Measurements from ENCODE around the gene NOP56. TPM values are rescaled to one million over a fixed set of nuclear protein-coding genes. Genes with fewer than 3 reads are reported as not detected.
A peak's percentile ranks its signal among the peaks of the same experiment; 100 is the strongest.
"Not testable (repeated sequence)": the region's sequence is repeated elsewhere in the genome, so short reads cannot be mapped to it uniquely, and the experiment has no call there.

Gene NOP56
- polyA plus RNA-seq, 5 donors: 202 to 234 (median 211) TPM

- DNase-seq: no peak
These were observed 19.5 kb downstream of the NOP56 start for GRCh38 chr20:2671977-2672376.

GRCh38 chr20:2672446-2672845 lies 20.0 kb downstream of the NOP56 start:
- no peak for DNase-seq

- DNase-seq: no peak
These were observed 21.0 kb downstream of the NOP56 start for GRCh38 chr20:2673453-2673852.

DNA sequence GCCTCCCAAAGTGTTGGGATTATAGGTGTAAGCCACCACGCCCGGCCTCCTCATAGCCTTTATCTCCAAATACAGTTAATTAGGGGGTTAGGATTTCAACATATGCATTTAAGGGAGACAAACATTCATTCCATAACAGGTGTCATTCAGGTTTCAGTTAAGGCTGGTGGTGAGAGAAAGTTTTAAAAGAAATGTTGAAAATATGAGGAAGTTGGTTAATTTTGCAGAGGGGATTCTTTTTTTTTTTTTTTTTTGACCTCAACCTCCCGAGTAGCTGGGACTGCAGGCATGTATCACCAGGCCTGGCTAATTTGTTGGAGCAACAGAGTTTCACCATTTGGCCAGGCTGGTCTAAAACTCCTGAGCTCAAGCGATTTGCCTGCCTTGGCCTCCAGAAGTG lies 27.6 kb downstream of the NOP56 start:
- DNase-seq: no peak

DNA sequence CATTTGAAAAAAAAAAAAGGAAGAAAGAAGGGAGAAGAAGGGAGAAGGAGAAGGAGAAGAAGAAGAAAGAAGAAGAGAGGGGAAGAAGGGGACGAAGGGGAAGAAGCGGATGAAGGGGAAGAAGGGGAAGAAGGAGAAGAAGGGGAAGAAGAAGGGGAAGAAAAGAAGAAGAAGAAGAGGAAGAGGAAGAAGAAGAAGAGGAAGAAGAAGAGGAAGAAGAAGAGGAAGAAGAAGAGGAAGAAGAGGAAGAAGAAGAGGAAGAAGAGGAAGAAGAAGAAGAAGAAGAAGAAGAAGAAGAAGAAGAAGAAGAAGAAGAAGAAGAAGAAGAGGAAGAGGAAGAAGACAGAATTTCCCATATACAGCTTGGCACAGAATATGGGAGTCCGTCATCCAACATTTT lies 29.6 kb downstream of the NOP56 start:
- not testable (repeated sequence) for DNase-seq

- DNase-seq: not testable (repeated sequence)
These were observed 32.4 kb downstream of the NOP56 start for GRCh38 chr20:2684817-2685216.

DNA sequence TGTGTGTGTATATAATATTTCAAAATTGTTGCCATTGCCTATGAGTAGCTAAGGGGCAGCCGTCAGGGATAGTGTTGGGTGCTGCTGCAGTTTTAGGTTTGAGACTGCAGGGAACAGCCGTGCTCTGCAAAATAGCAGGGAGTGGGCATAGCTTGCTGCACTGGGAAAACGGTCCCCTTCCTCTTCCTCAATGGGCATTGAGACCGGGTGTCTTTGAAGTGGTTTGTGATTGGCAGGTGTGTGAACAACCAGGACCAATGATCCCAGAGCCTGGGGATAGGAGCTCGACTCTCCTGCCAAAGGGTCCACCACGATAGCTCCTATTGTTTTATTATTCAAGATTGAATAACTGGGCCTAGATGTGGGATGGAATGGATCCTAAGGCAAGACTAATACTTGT lies 35.1 kb downstream of the NOP56 start:
- no peak for DNase-seq

GRCh38 chr20:2688041-2688591 lies 35.7 kb downstream of the NOP56 start:
- DNase-seq: peak in 1 of 2 donors; percentile 24

- no peak for DNase-seq
These were observed 37.8 kb downstream of the NOP56 start for GRCh38 chr20:2690213-2690612.

DNA sequence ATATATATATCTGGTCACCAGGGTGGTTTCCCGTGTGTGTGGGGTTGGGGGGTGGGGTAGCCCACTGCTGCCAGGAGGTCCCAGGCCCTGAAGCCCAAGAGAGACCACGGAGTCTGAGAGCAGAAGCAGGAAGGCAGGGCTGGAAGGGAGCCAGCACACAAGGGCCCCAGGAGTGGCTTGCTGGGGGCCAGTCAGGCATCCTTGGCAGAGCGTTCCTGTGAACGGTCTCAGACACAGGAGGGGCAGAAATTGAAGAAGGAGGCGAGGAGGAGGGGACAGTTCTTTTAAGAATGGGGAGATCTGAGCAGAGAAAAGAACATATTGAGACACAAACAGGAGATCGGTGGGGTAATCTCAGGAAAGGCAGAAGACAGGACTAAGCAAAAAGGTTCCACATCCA lies 38.3 kb downstream of the NOP56 start:
- DNase-seq: no peak

DNA sequence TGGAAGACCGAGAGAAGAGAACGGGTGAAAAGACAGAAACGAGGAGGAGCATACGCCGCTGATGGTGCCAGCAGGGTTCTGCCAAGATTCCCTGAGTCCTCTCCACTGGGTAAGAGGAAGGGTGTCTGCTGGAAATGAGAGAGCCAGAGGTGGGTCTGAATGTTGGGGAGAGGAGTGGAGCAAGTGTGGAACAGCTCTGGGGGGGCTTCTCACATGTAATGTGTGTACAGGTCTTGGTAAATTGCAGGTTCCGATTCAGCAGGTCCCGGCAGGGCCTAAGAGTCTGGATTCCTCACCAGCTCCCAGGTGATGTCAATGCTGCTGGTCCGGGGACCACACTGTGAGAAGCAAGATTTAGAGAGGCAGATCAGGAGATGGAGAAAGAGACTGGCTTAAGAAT lies 38.7 kb downstream of the NOP56 start:
- DNase-seq: no peak

- no peak for DNase-seq
These were observed 39.2 kb downstream of the NOP56 start for GRCh38 chr20:2691663-2692035.

DNA sequence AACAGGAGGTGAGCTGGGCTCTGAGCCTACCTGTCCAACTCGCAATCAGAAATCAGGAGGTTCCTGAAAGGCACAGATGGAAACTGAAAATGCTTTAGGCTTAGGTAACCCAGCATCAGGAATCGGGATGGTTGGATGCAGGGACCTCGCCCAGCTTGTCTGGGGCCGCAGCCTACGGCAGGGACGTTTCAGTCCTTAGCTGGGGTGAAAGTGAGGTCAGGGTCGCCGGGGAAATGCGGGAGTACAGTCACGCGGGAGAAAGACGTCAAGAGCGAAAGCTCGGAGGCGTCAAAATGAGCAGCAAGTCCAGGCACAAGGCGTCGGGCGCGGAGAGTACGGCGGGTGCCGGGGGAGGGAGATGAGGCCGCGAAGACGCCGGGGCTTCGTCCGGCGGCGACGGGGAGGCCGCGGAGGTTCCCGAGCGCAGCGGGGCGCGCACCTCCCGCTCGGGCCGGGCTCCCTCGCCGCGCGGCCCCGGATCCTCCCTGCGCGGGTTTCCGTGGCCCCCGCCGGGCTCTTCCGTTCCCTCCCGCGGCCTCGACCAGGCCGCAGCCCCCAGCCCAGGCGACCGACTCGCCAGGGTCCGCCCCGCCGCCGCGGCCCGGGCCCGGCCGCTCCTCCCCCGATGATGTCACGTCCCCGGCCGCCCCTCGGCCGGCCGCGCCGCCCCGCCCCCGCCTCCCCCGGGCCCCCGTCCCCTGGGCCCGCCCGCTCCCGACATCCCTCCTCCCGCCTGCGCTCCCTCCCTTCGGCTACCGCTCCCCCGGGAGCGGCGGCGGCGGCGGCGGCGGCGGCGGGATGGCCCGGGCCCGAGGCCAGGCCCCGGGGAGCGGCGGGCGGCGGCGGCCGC lies 39.8 kb downstream of the NOP56 start, which contains the start of gene EBF4:
Gene EBF4 (plus strand): TSS at position 745 of the 850 bp plus-strand sequence. CDS start 866 bp downstream, outside the sequence.
- DNase-seq: peak; percentile 50 to 57

- DNase-seq: no peak
These were observed 40.5 kb downstream of the NOP56 start for GRCh38 chr20:2692886-2693285.

GRCh38 chr20:2693286-2694007 lies 41.0 kb downstream of the NOP56 start:
- DNase-seq: peak; percentile 44 to 52

DNA sequence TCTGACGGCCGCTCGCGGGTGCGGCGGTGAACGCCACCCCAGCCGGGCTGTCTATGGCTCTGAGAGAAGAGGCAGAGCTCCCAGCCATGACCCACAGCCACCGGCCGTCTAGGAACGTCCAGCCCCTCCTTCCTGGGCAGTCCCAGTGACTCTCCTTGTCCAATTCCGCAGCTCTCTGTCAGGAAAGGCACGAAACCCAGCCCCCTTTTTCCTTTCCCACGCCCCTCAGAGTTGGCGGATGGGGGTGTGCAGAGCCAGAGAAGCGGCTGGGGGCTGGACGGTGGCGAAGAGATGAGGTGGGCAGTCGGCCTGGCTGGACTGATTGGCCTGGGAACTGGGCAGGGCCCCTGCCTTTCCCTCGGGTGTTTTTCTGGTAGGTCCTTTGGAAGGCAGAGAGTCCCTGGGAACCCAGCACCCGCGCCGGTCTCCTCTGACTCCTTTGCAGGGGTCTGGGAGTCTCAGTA lies 41.6 kb downstream of the NOP56 start:
- DNase-seq: peak in 1 of 2 donors; percentile 9

DNA sequence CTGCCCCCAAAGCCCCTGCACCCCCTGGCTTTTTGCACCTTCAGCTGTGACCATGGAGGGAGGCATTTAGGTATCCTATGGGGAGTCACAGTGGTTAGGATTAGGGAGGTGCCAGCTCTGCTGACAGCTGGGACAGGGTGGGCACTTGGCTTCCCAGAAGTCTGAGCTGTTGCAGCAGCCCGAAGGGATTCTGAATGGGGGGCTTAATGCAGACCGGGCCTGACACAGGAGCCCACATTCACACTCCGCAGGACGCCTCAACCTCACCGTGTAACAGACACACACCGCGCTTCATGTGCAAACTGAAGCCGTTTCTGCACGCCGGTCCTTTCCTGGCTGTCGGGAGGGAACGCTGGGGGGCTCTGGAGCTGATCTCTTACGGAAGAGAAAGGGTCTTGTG lies 42.1 kb downstream of the NOP56 start:
- no peak for DNase-seq

- no peak for DNase-seq
These were observed 43.0 kb downstream of the NOP56 start for GRCh38 chr20:2695206-2695983.

DNA sequence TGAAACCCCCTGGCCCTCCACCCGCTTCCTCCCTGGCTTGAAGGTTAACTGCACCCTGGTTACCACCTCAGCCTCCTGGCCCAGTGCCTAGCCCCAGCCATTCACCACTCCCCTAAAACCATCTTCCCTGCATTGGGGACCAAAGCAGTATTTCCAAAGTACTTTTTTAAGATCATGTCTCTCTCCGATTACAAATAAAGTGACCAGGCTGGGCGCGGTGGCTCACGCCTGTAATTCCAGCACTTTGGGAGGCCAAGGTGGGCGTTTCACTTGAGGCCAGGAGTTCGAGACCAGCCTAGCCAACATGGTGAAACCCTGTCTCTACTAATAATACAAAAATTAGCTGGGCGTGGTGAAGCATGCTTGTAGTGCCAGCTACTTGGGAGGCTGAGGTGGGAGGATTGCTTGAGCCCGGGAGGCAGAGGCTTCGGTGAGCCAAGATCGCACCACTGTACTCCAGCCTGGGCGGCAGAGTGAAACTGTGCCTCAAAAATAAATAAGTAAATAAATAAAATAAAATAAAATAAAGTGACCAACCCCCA lies 43.6 kb downstream of the NOP56 start:
- DNase-seq: not testable (repeated sequence)

GRCh38 chr20:2696646-2697045 lies 44.2 kb downstream of the NOP56 start:
- no peak for DNase-seq

DNA sequence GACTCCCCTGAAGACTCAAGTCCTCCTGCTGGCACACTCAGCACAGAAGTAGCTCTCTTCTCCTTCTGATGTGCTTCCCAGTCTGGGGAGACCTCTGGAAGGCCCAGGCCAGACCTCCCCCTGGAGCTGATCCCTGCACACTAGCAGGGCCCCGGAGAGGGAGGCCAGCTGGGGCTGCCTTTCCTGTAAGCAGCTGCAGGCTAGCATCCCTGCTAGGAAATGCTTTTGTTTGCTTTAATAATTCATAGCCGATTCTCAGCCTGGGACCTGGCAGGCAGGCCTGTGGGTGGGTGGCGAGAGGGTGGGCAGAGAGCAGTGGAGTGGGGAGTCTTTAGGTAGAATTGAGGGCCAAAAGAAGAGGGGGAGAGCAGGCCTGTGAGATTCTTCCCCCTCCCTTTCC lies 45.3 kb downstream of the NOP56 start:
- DNase-seq: no peak
